Esophagus squamous epithelium (tissue), 5 donors: Measurements from ENCODE around the gene CBX6. TPM values are rescaled to one million over a fixed set of nuclear protein-coding genes. Genes with fewer than 3 reads are reported as not detected.

Experiments
- DNase-seq: peaks from one replicate; lab custom pipeline; 2025; lab: John Stamatoyannopoulos, UW
- H3K27ac ChIP-seq, 4 donors: fragments of 200-600 bp; sonication (generic); one replicate each; pipeline ENCODE4 v1.5.1; 2016 to 2019; ENCODE audit warnings: mild to moderate bottlenecking in 1 of 4
- H3K27me3 ChIP-seq, 4 donors: fragments of 200-600 bp; sonication (generic); 1 replicate in 3 of 4; 2 replicates in 1 of 4; pipeline versions ENCODE4 v1.5.1 to v1.6.0; 2017 to 2021; ENCODE audit warnings: antibody characterized with exemption in 1 of 4
- H3K36me3 ChIP-seq, 3 donors: fragments of 200-600 bp; sonication (generic); one replicate each; pipeline ENCODE4 v1.5.1; 2016 to 2019
- H3K4me1 ChIP-seq, 3 donors: fragments of 200-600 bp; sonication (generic); one replicate each; pipeline ENCODE4 v1.5.1; 2017 to 2019
- H3K4me3 ChIP-seq, 4 donors: fragments of 200-600 bp; sonication (generic); 1 replicate in 3 of 4; 2 replicates in 1 of 4; pipeline ENCODE4 v1.5.1; 2016 to 2019; ENCODE audit warnings: mild to moderate bottlenecking in 2 of 4, moderate library complexity in 1 of 4
- H3K9me3 ChIP-seq, 3 donors: fragments of 200-600 bp; sonication (generic); one replicate each; pipeline ENCODE4 v1.5.1; 2016 to 2019
- POLR2A ChIP-seq, 4 donors: fragments of 450-650 bp; IDR thresholded peaks; one replicate each; pipeline ENCODE4 v1.6.1; 2017; ENCODE audit warnings: antibody characterized with exemption in 4 of 4, mild to moderate bottlenecking in 4 of 4, moderate library complexity in 3 of 4
- WGBS, 2 donors: methylation state at CpG; one replicate each; pipeline ENCODE4 v1.1.5; 2018; 5-methylcytosine and 5-hydroxymethylcytosine counted together
- intact Hi-C: fragments of 100-400 bp; cut with DNase I; formaldehyde crosslinking; loops from one replicate; pipeline ENCODE4 v1.15.0; 2022
- total RNA-seq, 4 donors: library from RNA; depleted of rRNA; stranded (reverse); fragments of >200 nt; gene quantifications; one replicate each; pipeline ENCODE4 v1.1.0, GENCODE V29; 2016
- TF ChIP-seq, protein P1 (sequence below), 6 experiments: fragments of 450-650 bp in 4 of 6; fragments of 200-600 bp in 2 of 6; sonication (generic) in 2 of 6; IDR thresholded peaks; one replicate each; pipeline ENCODE4 v1.5.1; 2016 to 2019; ENCODE audit warnings: antibody characterized with exemption in 6 of 6, mild to moderate bottlenecking in 4 of 6, moderate library complexity in 4 of 6
- donor health status: DM: yes; HTN: yes; CAD: no.

CBX6 gene
- total RNA-seq, 4 donors from 2014 or later, result 7.8 to 27.7 (median 11.8) TPM

DNA sequence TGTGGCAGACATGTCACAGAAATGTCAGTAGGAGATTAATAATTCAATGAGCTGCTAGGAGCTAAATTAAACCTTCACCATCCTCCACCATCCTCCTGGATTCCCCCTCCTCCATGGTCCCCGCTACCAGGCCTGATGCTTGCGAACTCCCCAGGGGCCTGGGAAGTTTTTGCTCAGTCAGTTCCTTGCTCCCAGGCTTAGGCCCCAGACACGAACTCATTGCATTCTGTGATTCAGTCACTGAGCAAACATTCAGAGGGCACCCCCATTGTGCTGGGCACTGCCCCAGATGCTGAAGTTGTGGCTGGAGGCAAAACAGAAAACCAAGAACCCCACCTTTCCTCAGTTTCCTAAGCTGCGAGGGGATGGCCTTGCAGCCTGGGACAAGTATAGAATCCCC is 42.5 kb downstream of the CBX6 start:
- H3K4me3 ChIP-seq, result no peak overlapping the region
- no peak for DNase-seq
- 43 to 92% methylated on average over 1 to 2 of the region's 4 CpGs for WGBS, 2 donors
- no peaks in the 10 kb centered on the region for H3K36me3 ChIP-seq
- TF ChIP-seq, protein P1, sequence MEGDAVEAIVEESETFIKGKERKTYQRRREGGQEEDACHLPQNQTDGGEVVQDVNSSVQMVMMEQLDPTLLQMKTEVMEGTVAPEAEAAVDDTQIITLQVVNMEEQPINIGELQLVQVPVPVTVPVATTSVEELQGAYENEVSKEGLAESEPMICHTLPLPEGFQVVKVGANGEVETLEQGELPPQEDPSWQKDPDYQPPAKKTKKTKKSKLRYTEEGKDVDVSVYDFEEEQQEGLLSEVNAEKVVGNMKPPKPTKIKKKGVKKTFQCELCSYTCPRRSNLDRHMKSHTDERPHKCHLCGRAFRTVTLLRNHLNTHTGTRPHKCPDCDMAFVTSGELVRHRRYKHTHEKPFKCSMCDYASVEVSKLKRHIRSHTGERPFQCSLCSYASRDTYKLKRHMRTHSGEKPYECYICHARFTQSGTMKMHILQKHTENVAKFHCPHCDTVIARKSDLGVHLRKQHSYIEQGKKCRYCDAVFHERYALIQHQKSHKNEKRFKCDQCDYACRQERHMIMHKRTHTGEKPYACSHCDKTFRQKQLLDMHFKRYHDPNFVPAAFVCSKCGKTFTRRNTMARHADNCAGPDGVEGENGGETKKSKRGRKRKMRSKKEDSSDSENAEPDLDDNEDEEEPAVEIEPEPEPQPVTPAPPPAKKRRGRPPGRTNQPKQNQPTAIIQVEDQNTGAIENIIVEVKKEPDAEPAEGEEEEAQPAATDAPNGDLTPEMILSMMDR (IDR thresholded peaks at IDR 0.05), result no peak
- TF ChIP-seq POLR2A (IDR thresholded peaks at IDR 0.05), result no peak
- H3K27ac ChIP-seq, result no peak overlapping the region
- no peaks in the 10 kb centered on the region for H3K4me1 ChIP-seq
- H3K9me3 ChIP-seq, result no peaks in the 10 kb centered on the region
- intact Hi-C loops, result no loop called here
- no peaks in the 10 kb centered on the region for H3K27me3 ChIP-seq

DNA sequence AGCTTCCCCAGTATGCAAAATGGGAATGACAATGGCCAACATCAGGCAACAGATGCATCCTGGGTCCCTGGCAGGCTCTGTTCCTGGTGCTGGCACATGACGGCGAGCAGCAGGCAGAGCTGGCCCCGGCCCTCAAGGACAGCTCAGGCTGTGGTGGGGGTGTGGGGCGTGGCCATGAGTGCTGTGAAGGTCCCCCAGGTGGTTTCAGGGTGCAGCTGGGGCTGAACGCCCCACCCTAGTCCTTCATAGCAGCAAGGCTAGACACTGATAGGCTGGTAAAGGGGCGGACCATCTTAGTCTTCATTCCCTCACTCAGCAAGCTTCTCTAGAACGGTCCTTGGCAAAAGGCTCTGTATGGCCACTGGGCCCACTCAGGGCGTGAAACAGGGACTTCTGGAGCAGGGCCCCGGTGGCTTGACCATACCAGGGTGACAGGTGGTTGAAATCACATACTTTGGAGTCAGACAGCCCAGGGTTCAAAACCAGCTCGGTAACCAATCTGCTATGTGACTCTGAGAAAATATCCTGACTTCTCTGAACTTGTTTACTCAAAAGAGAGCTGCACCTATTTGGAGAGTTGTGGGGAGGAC is 43.3 kb downstream of the CBX6 start:
- no peaks in the 10 kb centered on the region for H3K4me1 ChIP-seq
- DNase-seq, result no peak
- TF ChIP-seq POLR2A (IDR thresholded peaks at IDR 0.05), result no peak
- TF ChIP-seq, protein P1 (IDR thresholded peaks at IDR 0.05), result no peak
- no peaks in the 10 kb centered on the region for H3K9me3 ChIP-seq
- H3K36me3 ChIP-seq, result no peaks in the 10 kb centered on the region
- H3K27me3 ChIP-seq, result no peaks in the 10 kb centered on the region
- 68 to 89% methylated on average over 1 to 4 of the region's 10 CpGs for WGBS, 2 donors
- H3K4me3 ChIP-seq, result no peak overlapping the region
- intact Hi-C loops, result no loop called here
- no peak overlapping the region for H3K27ac ChIP-seq

DNA sequence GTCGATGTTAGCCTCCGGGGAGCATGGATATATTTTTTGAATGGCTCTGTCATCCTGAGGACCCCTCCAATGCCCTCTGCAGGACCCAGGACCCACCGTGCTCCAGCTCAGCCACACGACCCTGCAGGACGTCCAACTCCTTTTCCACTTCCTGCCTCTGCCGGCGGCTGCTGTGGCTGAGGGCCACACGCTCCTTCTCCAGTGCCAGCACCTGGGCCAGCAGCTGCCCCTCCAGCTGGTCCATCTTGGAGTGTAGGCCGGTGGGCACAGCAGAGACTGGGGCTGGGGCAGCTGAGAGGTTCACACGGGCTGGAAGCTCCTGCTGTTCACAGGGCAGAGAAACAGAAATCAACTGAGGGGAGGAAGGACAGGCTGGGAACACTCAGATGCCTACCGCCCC is 43.8 kb downstream of the CBX6 start:
- Histone ChIP-seq H3K36me3 (no peaks in the 10 kb centered on the region), H3K4me3 (no peak overlapping the region), H3K27ac (no peak overlapping the region), H3K27me3 (no peaks in the 10 kb centered on the region), H3K9me3 (no peaks in the 10 kb centered on the region), H3K4me1 (no peaks in the 10 kb centered on the region)
- no peak for DNase-seq
- 57 to 76% methylated on average over 5 to 6 of the region's 11 CpGs for WGBS, 2 donors
- TF ChIP-seq, protein P1 (IDR thresholded peaks at IDR 0.05), result no peak
- intact Hi-C loops, result no loop called here

DNA sequence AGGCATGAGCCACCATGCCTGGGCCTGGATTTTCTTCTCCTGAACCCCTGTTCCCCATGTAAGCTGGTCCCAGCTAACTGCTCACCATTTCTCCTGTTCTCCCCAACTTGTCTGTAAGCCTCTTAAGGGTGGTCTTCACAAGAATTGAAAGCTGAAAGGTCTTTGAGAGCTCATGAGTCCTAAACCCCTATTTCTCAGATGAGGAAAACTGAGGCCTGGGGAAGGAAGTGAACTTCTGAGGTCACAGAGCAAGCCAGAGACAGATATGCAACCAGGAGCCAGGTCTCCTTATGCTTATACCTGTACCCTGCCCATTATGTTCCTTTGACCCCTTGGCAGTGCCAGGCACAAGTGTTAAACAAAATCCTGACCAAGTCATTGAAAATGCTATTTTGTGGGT is 44.5 kb downstream of the CBX6 start:
- no peak for DNase-seq
- Histone ChIP-seq H3K27ac (no peak overlapping the region), H3K36me3 (no peaks in the 10 kb centered on the region), H3K27me3 (no peaks in the 10 kb centered on the region), H3K4me3 (no peak overlapping the region), H3K9me3 (no peaks in the 10 kb centered on the region), H3K4me1 (no peaks in the 10 kb centered on the region)
- TF ChIP-seq POLR2A (IDR thresholded peaks at IDR 0.05), result no peak
- TF ChIP-seq, protein P1 (IDR thresholded peaks at IDR 0.05), result no peak
- intact Hi-C loops, result no loop called here

DNA sequence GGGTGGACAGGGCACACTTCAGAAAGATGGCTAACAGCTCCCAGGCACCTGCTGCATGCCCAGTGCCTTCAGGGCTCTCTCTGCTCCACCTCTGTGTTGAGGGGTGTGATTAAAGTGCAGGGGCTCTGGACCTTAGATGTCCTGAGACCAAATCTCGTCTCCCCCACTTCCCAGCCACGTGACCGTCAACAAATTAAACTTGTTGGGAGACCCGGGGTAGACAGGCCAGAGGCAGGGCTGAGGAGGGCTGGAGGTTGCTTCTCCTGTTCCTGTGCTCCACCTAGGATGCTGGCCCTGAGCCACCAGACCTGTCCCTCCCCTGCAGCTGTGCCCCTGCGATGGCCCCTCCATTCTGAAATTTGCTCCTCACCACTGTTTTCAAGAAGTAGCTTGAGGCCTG is 45.2 kb downstream of the CBX6 start:
- Histone ChIP-seq H3K9me3 (no peaks in the 10 kb centered on the region), H3K4me1 (no peaks in the 10 kb centered on the region), H3K27me3 (no peaks in the 10 kb centered on the region), H3K27ac (no peak overlapping the region), H3K36me3 (no peaks in the 10 kb centered on the region), H3K4me3 (no peak overlapping the region)
- no peak for DNase-seq
- no peak for TF ChIP-seq POLR2A (IDR thresholded peaks at IDR 0.05)
- TF ChIP-seq, protein P1 (IDR thresholded peaks at IDR 0.05), result no peak
- WGBS, 2 donors, result 67 to 73% methylated on average over 2 to 4 of the region's 5 CpGs
- intact Hi-C loops, result no loop called here
